Measurements from ENCODE around the gene SFT2D3.

DNA sequence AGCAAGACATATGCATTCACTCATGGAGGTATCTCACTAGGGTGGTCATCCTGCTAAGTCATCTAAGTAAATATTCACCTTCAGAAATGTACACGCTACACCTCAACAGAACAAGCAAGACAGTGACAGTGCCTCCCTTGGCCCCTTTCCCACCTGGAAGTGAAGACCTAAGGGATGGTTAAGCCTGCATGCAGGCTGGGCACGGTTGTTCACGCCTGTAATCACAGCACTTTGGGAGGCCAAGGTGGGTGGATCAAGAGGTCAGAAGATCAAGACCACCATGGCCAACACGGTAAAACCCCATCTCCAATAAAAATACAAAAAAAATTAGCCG, 30.4 kb upstream of the SFT2D3 start:
- TF ChIP-seq, protein P1, sequence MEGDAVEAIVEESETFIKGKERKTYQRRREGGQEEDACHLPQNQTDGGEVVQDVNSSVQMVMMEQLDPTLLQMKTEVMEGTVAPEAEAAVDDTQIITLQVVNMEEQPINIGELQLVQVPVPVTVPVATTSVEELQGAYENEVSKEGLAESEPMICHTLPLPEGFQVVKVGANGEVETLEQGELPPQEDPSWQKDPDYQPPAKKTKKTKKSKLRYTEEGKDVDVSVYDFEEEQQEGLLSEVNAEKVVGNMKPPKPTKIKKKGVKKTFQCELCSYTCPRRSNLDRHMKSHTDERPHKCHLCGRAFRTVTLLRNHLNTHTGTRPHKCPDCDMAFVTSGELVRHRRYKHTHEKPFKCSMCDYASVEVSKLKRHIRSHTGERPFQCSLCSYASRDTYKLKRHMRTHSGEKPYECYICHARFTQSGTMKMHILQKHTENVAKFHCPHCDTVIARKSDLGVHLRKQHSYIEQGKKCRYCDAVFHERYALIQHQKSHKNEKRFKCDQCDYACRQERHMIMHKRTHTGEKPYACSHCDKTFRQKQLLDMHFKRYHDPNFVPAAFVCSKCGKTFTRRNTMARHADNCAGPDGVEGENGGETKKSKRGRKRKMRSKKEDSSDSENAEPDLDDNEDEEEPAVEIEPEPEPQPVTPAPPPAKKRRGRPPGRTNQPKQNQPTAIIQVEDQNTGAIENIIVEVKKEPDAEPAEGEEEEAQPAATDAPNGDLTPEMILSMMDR (IDR thresholded peaks at IDR 0.05; ENCODE audit: low read depth, low read length, poor library complexity, severe bottlenecking), result no peak
- no peak for TF ChIP-seq EZH2phosphoT487 (IDR thresholded peaks at IDR 0.05; ENCODE audit: borderline replicate concordance, low read length)
